Neuronal stem cell (in vitro differentiated cells): ENCODE results near the gene VSX2.

Experiments used
- DNase-seq: peaks from one replicate; pipeline ENCODE4 v3.0.0-alpha.2; 2013; ENCODE audit warnings: low spot score
- H2AFZ ChIP-seq: one replicate; pipeline ENCODE4 v1.6.1; 2013; ENCODE audit warnings: mild to moderate bottlenecking, low read length, inconsistent platforms
- H2AK5ac ChIP-seq: 2 replicates; pipeline ENCODE4 v1.6.1; 2013; ENCODE audit warnings: low read depth, mild to moderate bottlenecking, inconsistent platforms, low read length, moderate library complexity, mixed read lengths
- H2BK120ac ChIP-seq: 2 replicates; pipeline ENCODE4 v1.6.1; 2013; ENCODE audit warnings: low read depth, mild to moderate bottlenecking, inconsistent platforms, low read length, moderate library complexity, mixed read lengths
- H2BK12ac ChIP-seq: one replicate; pipeline ENCODE4 v1.6.1; 2013; ENCODE audit warnings: low read length, inconsistent platforms
- H2BK15ac ChIP-seq: 2 replicates; pipeline ENCODE4 v1.6.1; 2013; ENCODE audit warnings: mild to moderate bottlenecking, low read length, inconsistent platforms, mixed read lengths
- H2BK5ac ChIP-seq: one replicate; pipeline ENCODE4 v1.6.1; 2013; ENCODE audit warnings: inconsistent platforms, mild to moderate bottlenecking, low read length, moderate library complexity
- H3K14ac ChIP-seq: one replicate; pipeline ENCODE4 v1.6.1; 2013; ENCODE audit warnings: low read length, inconsistent platforms
- H3K18ac ChIP-seq: 2 replicates; pipeline ENCODE4 v1.6.1; 2013; ENCODE audit warnings: low read length, inconsistent platforms
- H3K23ac ChIP-seq: 2 replicates; pipeline ENCODE4 v1.6.1; 2013; ENCODE audit warnings: low read depth, mild to moderate bottlenecking, mixed read lengths, low read length, inconsistent platforms; ENCODE audit not compliant: poor library complexity
- H3K27ac ChIP-seq: replicated peaks from 3 replicates; pipeline ENCODE4 v1.5.1; 2013; ENCODE audit warnings: low read length, inconsistent platforms
- H3K27me3 ChIP-seq, 3 experiments: 2 replicates each; pipeline ENCODE4 v1.6.1; 2013; ENCODE audit warnings: low read length in 3 of 3, mild to moderate bottlenecking in 2 of 3, inconsistent platforms in 1 of 3, low read depth in 1 of 3, mixed read lengths in 1 of 3, moderate library complexity in 1 of 3; ENCODE audit not compliant: control insufficient read depth in 3 of 3, insufficient read depth in 3 of 3
- H3K36me3 ChIP-seq, 2 donors: replicated peaks in 1 of 2; 2 replicates each; pipeline ENCODE4 v1.6.1; 2013; ENCODE audit warnings: low read length in 2 of 2; ENCODE audit not compliant: control insufficient read depth in 2 of 2, insufficient read depth in 2 of 2
- H3K4ac ChIP-seq: 2 replicates; pipeline ENCODE4 v1.6.1; 2013; ENCODE audit warnings: inconsistent platforms, mild to moderate bottlenecking, low read length, moderate library complexity
- H3K4me1 ChIP-seq, 2 donors: 1 replicate in 1 of 2; 2 replicates in 1 of 2; pipeline ENCODE4 v1.6.1; 2013; ENCODE audit warnings: low read length in 2 of 2, low read depth in 1 of 2; ENCODE audit not compliant: control insufficient read depth in 2 of 2, insufficient read depth in 1 of 2
- H3K4me2 ChIP-seq: one replicate; pipeline ENCODE4 v1.6.1; 2013; ENCODE audit warnings: mild to moderate bottlenecking, low read length, inconsistent platforms; ENCODE audit not compliant: insufficient read depth, poor library complexity, severe bottlenecking
- H3K4me3 ChIP-seq, 2 donors: 2 replicates each; pipeline ENCODE4 v1.5.1; 2013; ENCODE audit warnings: low read length in 2 of 2, mild to moderate bottlenecking in 2 of 2, inconsistent platforms in 1 of 2, moderate library complexity in 1 of 2
- H3K79me1 ChIP-seq: one replicate; pipeline ENCODE4 v1.6.1; 2013; ENCODE audit warnings: low read depth, mild to moderate bottlenecking, inconsistent platforms, low read length, moderate library complexity
- H3K9ac ChIP-seq: one replicate; pipeline ENCODE4 v1.6.1; 2013; ENCODE audit warnings: mild to moderate bottlenecking, low read depth, low read length, inconsistent platforms; ENCODE audit not compliant: poor library complexity
- H3K9me3 ChIP-seq, 2 donors: replicated peaks in 1 of 2; 2 replicates each; pipeline versions ENCODE3 to v1.6.1; 2013; ENCODE audit warnings: low read length in 2 of 2, mild to moderate bottlenecking in 2 of 2, inconsistent platforms in 1 of 2, low read depth in 1 of 2, mixed read lengths in 1 of 2, moderate library complexity in 1 of 2; ENCODE audit not compliant: control insufficient read depth in 2 of 2, insufficient read depth in 1 of 2
- H4K8ac ChIP-seq: one replicate; pipeline ENCODE4 v1.6.1; 2013; ENCODE audit warnings: low read depth, mild to moderate bottlenecking, inconsistent platforms, low read length, moderate library complexity
- H4K91ac ChIP-seq: one replicate; pipeline ENCODE4 v1.6.1; 2013; ENCODE audit warnings: low read length, low read depth, mild to moderate bottlenecking, inconsistent platforms; ENCODE audit not compliant: poor library complexity
- WGBS, 2 donors: extraction: QIAGEN DNeasy Blood & Tissue Kit; methylation state at CpG; one replicate each; pipeline ENCODE4 v1.1.7; 2013; ENCODE audit warnings: missing lambda C conversion rate in 2 of 2, mixed read lengths in 1 of 2; ENCODE audit not compliant: insufficient read length in 2 of 2, insufficient replicate concordance in 1 of 2; ENCODE audit errors: extremely low coverage in 2 of 2; 5-methylcytosine and 5-hydroxymethylcytosine counted together

The VSX2 gene

GRCh38 chr14:74217672-74218448 lies 21.4 kb upstream of the VSX2 start:
- H2BK12ac ChIP-seq, result no peak overlapping the region
- no peaks in the 10 kb centered on the region for H3K9me3 ChIP-seq
- H3K9ac ChIP-seq, result no peak overlapping the region
- no peaks in the 10 kb centered on the region for H3K36me3 ChIP-seq
- peak overlapping the region; percentile 13 to 38 for H3K4me3 ChIP-seq
- H3K18ac ChIP-seq, result peak overlapping the region; percentile 89
- H3K23ac ChIP-seq, result no peak overlapping the region
- no peak overlapping the region for H2BK120ac ChIP-seq
- no peak overlapping the region for H2BK5ac ChIP-seq
- peaks cover 0 to 78% (median 7%) of the 10 kb centered on the region in 3 experiments for H3K27me3 ChIP-seq
- peak overlapping the region; percentile 7 for H2BK15ac ChIP-seq
- no peak overlapping the region for H3K4ac ChIP-seq
- H3K4me2 ChIP-seq, result peak overlapping the region; percentile 48
- WGBS, 2 donors, result no CpG with 5 or more reads among the region's 40 CpGs
- H4K8ac ChIP-seq, result no peak overlapping the region
- H3K27ac ChIP-seq, result no peak overlapping the region
- H3K4me1 ChIP-seq, result peaks cover 0 to 18% of the 10 kb centered on the region in 2 donors
- DNase-seq, result peak; percentile 71
- peak overlapping the region; percentile 82 for H2AFZ ChIP-seq
- H3K14ac ChIP-seq, result no peak overlapping the region
- peak overlapping the region; percentile 3 for H2AK5ac ChIP-seq
- no peaks in the 10 kb centered on the region for H3K79me1 ChIP-seq
- H4K91ac ChIP-seq, result no peak overlapping the region

DNA sequence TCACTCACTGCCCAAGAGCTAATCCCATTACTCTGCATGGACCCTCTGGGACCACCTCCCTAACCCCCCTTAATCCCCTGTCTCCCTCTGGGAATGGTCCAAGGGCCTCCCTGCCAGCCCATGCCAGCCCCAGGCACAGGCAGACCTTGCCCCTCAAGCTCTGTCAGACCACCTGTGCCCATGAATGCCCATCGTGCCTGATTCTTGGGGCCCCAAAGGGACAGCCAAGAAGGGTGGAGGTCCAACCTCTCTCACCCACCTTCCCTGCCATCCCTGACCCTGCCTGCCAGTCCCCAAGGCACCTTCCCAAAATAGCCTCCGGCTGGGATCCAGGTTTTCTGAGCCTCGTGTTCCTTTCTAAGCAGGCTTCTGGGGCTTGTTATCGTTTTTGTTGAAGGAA lies 20.8 kb upstream of the VSX2 start:
- Histone ChIP-seq H3K79me1 (no peaks in the 10 kb centered on the region), H3K14ac (no peak overlapping the region), H2BK5ac (no peak overlapping the region), H3K23ac (no peak overlapping the region), H3K27me3 (peaks cover 0 to 73% (median 7%) of the 10 kb centered on the region in 3 experiments), H4K8ac (no peak overlapping the region), H3K4me3 (no peak overlapping the region), H3K36me3 (no peaks in the 10 kb centered on the region), H3K9ac (no peak overlapping the region), H4K91ac (no peak overlapping the region), H3K27ac (no peak overlapping the region), H2BK120ac (no peak overlapping the region), H3K4me2 (no peak overlapping the region), H3K4me1 (peaks cover 0 to 18% of the 10 kb centered on the region in 2 donors), H3K9me3 (no peaks in the 10 kb centered on the region), H3K18ac (no peak overlapping the region), H3K4ac (no peak overlapping the region), H2BK12ac (peak overlapping the region; percentile 27), H2AFZ (no peak overlapping the region), H2AK5ac (peak overlapping the region; percentile 3), H2BK15ac (peak overlapping the region; percentile 7)
- WGBS, 2 donors, result no CpG with 5 or more reads among the region's 4 CpGs
- DNase-seq, result no peak

DNA sequence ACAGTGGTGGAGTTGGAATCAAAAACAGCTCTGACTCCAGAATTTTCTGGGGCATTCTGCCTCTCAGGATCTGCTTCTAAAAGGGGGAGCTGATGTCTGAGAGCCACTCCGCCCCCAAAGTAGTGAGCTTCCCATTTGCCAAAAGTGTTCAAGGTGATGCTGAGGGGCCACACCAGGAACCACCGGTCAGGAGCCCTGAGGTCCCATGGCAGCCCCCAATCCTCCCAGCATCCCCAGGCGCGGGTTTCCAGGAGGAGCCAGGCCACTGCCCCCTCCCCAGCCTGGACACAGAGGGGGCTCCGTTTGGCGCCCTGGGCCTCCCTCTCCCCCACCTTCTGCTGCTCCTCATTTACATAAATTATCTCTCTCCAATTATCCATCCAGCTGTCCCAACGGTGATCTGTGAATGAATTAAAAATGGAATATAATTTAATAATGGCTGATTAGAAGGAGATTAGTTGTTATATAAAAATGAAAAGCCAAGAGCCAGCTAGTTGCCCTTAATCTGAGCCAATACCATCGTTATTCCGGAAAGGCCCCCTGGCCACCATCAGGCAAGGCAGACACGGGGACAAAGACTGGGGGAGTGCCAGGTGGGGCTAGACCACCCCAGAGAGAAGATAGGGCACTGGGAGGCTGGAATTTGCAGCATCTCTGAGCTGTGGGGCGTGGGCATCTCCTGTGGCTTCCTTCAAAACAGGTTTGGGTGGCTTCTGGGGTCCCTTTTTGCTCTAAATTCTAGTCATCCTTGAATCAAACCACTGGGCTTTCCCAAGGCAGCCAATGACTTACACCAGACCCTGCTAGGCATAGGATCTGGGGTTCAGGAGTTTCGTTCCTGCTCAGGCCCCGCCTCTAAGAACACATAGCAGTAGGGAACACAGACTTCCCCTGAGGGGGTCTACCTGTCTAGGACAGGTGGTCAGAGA lies 19.7 kb upstream of the VSX2 start:
- no peak overlapping the region for H3K4me3 ChIP-seq
- WGBS, 2 donors, result no CpG with 5 or more reads among the region's 13 CpGs
- no peak overlapping the region for H2BK120ac ChIP-seq
- no peak overlapping the region for H4K91ac ChIP-seq
- peaks cover 0 to 75% (median 7%) of the 10 kb centered on the region in 3 experiments for H3K27me3 ChIP-seq
- H3K4ac ChIP-seq, result no peak overlapping the region
- no peak overlapping the region for H2AFZ ChIP-seq
- no peak overlapping the region for H4K8ac ChIP-seq
- H3K4me1 ChIP-seq, result peaks cover 0 to 8% of the 10 kb centered on the region in 2 donors
- no peak overlapping the region for H2AK5ac ChIP-seq
- H3K14ac ChIP-seq, result no peak overlapping the region
- no peak overlapping the region for H2BK15ac ChIP-seq
- no peak overlapping the region for H2BK12ac ChIP-seq
- H3K23ac ChIP-seq, result no peak overlapping the region
- H2BK5ac ChIP-seq, result no peak overlapping the region
- DNase-seq, result no peak
- no peak overlapping the region for H3K9ac ChIP-seq
- no peaks in the 10 kb centered on the region for H3K79me1 ChIP-seq
- H3K4me2 ChIP-seq, result no peak overlapping the region
- no peaks in the 10 kb centered on the region for H3K36me3 ChIP-seq
- no peaks in the 10 kb centered on the region for H3K9me3 ChIP-seq
- H3K18ac ChIP-seq, result peak overlapping the region; percentile 7
- no peak overlapping the region for H3K27ac ChIP-seq

GRCh38 chr14:74220991-74221390 lies 18.3 kb upstream of the VSX2 start:
- H3K4ac ChIP-seq, result no peak overlapping the region
- H3K14ac ChIP-seq, result no peak overlapping the region
- no peak overlapping the region for H2BK12ac ChIP-seq
- WGBS, 2 donors, result no CpG with 5 or more reads among the region's 6 CpGs
- H3K4me1 ChIP-seq, result peaks cover 0 to 8% of the 10 kb centered on the region in 2 donors
- no peak overlapping the region for H3K23ac ChIP-seq
- no peak overlapping the region for H4K91ac ChIP-seq
- no peak overlapping the region for H4K8ac ChIP-seq
- H3K9ac ChIP-seq, result no peak overlapping the region
- H3K18ac ChIP-seq, result peak overlapping the region; percentile 81
- no peak overlapping the region for H3K4me3 ChIP-seq
- peak overlapping the region; percentile 86 for H2AK5ac ChIP-seq
- no peak overlapping the region for H3K27ac ChIP-seq
- no peak overlapping the region for H2AFZ ChIP-seq
- DNase-seq, result no peak
- H3K9me3 ChIP-seq, result no peaks in the 10 kb centered on the region
- H3K27me3 ChIP-seq, result peaks cover 0 to 68% (median 7%) of the 10 kb centered on the region in 3 experiments
- H3K79me1 ChIP-seq, result no peaks in the 10 kb centered on the region
- no peaks in the 10 kb centered on the region for H3K36me3 ChIP-seq
- no peak overlapping the region for H2BK120ac ChIP-seq
- no peak overlapping the region for H2BK5ac ChIP-seq
- H3K4me2 ChIP-seq, result no peak overlapping the region
- H2BK15ac ChIP-seq, result peak overlapping the region; percentile 76
